Fibroblast of pulmonary artery (primary cell): Measurements from ENCODE around the gene CAPN2.

ENCODE experiments used
- DNase-seq: peaks from one replicate; pipeline ENCODE4 v3.0.0-alpha.2; 2010; ENCODE audit warnings: low read depth
- H3K4me3 ChIP-seq: replicated peaks from 2 replicates; pipeline ENCODE4 v1.5.1; 2011; ENCODE audit warnings: low read depth, mild to moderate bottlenecking, control low read depth, low read length, moderate library complexity
- TF ChIP-seq, protein P1 (sequence below): IDR thresholded peaks from 2 replicates; pipeline ENCODE4 v1.5.1; 2011; ENCODE audit warnings: mild to moderate bottlenecking, control low read depth, low read length, inconsistent platforms; ENCODE audit errors: missing control alignments

The CAPN2 gene

DNA sequence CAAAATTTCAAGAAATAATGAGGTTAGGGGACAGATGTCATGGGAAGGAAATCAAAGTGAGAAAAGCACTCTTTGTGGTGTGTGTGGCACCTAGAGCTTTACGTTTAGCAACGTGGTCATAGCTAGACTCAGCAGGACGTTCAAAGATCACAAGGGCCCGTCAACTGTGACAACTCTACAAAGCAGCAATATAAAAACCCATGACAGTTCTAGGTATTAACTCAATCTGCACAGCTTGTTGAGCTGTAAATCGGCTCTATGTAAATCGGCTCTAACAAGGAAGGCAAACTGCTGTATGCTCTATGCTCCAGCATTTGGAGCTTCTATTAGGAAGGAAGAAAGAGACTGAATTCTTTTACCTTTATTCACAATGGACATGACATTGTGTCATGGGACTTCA is 68.6 kb downstream of the CAPN2 start:
- TF ChIP-seq, protein P1, sequence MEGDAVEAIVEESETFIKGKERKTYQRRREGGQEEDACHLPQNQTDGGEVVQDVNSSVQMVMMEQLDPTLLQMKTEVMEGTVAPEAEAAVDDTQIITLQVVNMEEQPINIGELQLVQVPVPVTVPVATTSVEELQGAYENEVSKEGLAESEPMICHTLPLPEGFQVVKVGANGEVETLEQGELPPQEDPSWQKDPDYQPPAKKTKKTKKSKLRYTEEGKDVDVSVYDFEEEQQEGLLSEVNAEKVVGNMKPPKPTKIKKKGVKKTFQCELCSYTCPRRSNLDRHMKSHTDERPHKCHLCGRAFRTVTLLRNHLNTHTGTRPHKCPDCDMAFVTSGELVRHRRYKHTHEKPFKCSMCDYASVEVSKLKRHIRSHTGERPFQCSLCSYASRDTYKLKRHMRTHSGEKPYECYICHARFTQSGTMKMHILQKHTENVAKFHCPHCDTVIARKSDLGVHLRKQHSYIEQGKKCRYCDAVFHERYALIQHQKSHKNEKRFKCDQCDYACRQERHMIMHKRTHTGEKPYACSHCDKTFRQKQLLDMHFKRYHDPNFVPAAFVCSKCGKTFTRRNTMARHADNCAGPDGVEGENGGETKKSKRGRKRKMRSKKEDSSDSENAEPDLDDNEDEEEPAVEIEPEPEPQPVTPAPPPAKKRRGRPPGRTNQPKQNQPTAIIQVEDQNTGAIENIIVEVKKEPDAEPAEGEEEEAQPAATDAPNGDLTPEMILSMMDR, result no peak
- H3K4me3 ChIP-seq, result no peak overlapping the region
- DNase-seq, result no peak

DNA sequence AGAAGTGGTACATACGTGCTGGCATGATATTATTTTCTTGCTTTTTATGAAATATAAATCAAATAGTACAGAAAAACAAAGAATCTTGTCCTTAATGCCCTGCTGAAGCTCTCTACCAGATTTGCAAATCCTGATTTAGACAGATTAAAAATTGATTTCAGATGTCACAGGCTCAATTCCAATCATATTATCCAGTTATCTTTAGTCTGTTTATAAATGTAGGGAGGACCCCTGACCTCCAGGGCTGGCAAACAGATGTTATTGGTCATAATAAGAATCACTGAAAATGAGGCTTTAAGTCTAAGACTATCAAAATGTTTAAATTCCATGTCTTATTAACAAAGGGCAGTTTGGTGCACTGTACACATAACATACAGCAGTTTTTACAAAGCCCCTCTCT is 71.3 kb downstream of the CAPN2 start:
- TF ChIP-seq, protein P1, result no peak
- no peak overlapping the region for H3K4me3 ChIP-seq
- DNase-seq, result no peak

DNA sequence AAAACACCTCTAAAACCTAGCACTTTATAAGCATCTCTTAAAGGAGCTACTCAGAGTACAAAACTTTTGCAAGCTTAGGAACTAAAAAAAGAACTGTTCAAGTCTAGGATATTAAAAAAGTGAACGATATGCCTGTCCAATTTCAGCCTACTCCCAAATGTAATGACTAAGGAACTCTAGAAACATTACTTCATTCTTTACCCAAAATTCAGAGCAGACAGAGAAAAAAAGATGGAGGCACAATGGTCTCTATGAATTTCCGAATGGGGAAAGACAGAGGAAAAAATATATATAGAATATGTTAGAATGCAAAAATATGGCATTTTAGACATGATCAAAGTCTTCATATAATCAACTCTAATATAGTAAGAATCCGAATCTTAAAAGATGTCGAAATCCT is 72.2 kb downstream of the CAPN2 start:
- DNase-seq, result no peak
- TF ChIP-seq, protein P1, result no peak
- H3K4me3 ChIP-seq, result no peak overlapping the region

DNA sequence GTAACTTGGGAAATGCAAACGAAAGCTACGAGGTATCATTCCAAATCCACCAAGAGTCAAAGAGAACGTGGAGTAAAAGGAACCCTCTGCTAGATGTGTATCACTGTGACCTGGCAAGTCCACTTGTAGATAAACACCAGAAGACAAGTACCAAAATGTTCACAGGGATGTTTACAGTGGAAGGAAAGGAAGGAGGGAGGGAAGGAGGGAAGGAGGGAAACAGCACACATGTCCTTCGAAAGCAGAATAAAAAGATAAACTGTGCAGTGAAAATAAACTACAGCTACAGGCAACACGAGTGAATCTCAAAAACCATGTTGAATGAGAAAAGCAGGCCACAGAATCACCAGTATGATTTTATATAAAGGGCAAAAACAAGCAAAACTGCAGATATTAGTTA is 73.5 kb downstream of the CAPN2 start:
- no peak for DNase-seq
- TF ChIP-seq, protein P1, result no peak

DNA sequence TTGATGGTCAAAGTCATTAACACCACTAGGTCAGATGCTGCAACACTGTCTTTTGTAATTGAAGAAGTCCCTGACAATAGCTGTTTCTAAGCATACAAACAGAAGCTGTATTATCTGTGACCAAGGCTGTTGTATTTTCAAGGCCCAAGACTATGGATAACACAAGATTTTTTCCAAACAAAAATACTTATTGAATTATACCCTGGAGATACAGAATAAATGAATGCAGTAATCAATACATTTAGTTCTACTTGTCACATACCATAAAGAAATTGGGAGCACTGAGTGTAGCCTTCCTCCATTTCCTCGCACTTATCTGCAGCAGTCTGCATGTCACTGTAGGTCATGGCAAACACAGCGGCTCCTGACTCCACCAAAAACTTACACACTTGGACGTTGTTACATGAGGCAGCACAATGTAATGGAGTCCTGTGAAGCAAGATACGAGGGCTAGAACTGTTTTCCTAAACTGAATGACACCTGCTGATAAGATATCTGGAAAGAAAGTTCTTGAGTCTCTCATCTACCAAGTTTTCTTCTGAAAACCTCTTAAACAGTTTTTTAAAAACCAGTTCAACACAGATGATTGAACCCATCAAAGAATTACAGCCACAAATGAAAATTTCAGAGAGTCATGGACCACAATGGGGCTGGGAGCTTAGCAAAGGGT is 76.5 kb downstream of the CAPN2 start:
- no peak for DNase-seq
- no peak overlapping the region for H3K4me3 ChIP-seq
- TF ChIP-seq, protein P1, result no peak

More for the DNA sequence above, 73.5 kb downstream of the CAPN2 start:
- H3K4me3 ChIP-seq, result no peak overlapping the region

DNA sequence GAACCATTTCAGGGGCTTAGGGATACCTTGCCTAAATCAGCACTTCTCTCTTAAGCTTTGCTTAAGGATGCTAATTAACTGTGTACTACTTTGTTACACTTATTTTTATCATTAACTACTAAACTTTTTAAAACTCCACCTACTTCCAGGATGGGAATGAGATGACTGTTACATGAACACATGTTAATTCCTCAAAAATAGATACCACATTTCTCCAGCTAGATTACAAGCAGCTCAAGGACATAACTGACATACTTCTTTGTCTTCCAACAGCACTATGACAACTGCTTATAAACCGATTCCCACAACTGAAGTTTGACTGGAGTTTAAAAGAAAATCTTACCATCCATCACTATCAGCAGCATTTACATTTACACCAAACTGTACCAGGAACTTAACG is 79.7 kb downstream of the CAPN2 start:
- no peak overlapping the region for H3K4me3 ChIP-seq
- no peak for DNase-seq
- TF ChIP-seq, protein P1, result no peak

DNA sequence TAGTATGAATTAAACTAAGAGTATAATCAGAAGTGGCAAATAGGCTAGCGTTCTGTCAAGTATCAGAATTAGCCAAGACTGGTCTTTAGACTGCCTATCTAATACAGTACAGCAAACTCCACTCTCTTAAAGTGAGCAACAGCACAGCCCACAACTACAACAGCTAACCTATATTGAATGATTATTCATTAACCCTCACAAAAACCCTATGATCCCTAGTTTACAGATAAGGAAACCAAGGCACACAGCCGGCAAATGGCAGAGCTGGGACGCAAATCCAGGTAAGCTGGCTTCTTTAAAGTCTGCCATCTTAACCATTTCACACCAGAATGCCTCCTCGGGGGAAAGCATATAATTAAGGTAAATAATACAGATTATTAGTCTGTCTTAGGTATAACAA is 81.4 kb downstream of the CAPN2 start:
- DNase-seq, result no peak
- TF ChIP-seq, protein P1, result no peak
- no peak overlapping the region for H3K4me3 ChIP-seq
